ENCODE data around the gene EIF1AD. TPM values are rescaled to one million over a fixed set of nuclear protein-coding genes. Genes with fewer than 3 reads are reported as not detected.

Gene EIF1AD
- total and polyA plus RNA-seq, 2 of the 8 experiments (the other 6 are each of a cell fraction or from before 2014, with no cell fraction given), result 32.6 to 39.9 TPM

GRCh38 chr11:66016793-66017177 lies 14.8 kb upstream of the EIF1AD start:
- Histone ChIP-seq H3K27me3 (replicated peaks in 1 of 4; ENCODE audit: control insufficient read depth in 3 of 4, extremely low read depth in 1 of 4, insufficient read depth in 3 of 4, low read length in 3 of 4) (peaks cover 4 to 18% (median 16%) of the 10 kb centered on the region in 4 experiments), H2BK120ac (replicated peaks; ENCODE audit: low read depth, low read length) (no peak overlapping the region), H4K5ac (ENCODE audit: insufficient read length, low read depth, low read length) (no peak overlapping the region), H4K91ac (replicated peaks; ENCODE audit: insufficient read length, low read length) (no peak overlapping the region), H3K56ac (replicated peaks; ENCODE audit: insufficient read length, low read depth, low read length) (no peak overlapping the region), H3K14ac (ENCODE audit: insufficient read length) (no peak overlapping the region), H3K27ac (ENCODE audit: low read depth, low read length) (no peak overlapping the region), H2BK15ac (ENCODE audit: low read length) (no peak overlapping the region), H2AFZ (ENCODE audit: low read length) (no peak overlapping the region), H4K20me1 (replicated peaks in 1 of 2; ENCODE audit: control insufficient read depth in 1 of 2, insufficient read depth in 2 of 2, low read length in 2 of 2) (no peaks in the 10 kb centered on the region), H2AK5ac (ENCODE audit: low read depth, low read length) (no peak overlapping the region), H3K4me3 (ENCODE audit: extremely low read depth in 1 of 4, insufficient read depth in 2 of 4, low read depth in 3 of 4, low read length in 4 of 4) (no peak overlapping the region), H3K79me2 (ENCODE audit: control insufficient read depth in 1 of 2, insufficient read depth in 2 of 2, low read length in 2 of 2) (no peaks in the 10 kb centered on the region), H2BK20ac (ENCODE audit: low read length) (no peak overlapping the region), H4K8ac (ENCODE audit: extremely low read depth, insufficient read depth, low read length) (peak overlapping the region; percentile 51; the same call in 1 of the 2 replicates), H3K36me3 (ENCODE audit: control insufficient read depth in 2 of 4, insufficient read depth in 4 of 4, low read length in 3 of 4) (no peaks in the 10 kb centered on the region), H3K9me3 (ENCODE audit: insufficient read depth in 2 of 2, low read depth in 1 of 2, low read length in 1 of 2) (no peaks in the 10 kb centered on the region), H3K23me2 (ENCODE audit: low read depth, low read length) (no peaks in the 10 kb centered on the region; the same call in 1 of the 2 replicates), H3K18ac (ENCODE audit: extremely low read depth, low read length) (no peak overlapping the region), H3K4ac (replicated peaks; ENCODE audit: insufficient read length, low read depth, low read length) (peak overlapping the region; percentile 38), H3K9ac (replicated peaks in 1 of 4; ENCODE audit: extremely low read depth in 1 of 4, low read depth in 3 of 4, low read length in 3 of 4) (no peak overlapping the region), H3K79me1 (ENCODE audit: low read depth, low read length) (no peaks in the 10 kb centered on the region), H3K4me2 (ENCODE audit: insufficient read depth in 1 of 2, low read depth in 2 of 2, low read length in 2 of 2) (no peak overlapping the region), H3K23ac (ENCODE audit: insufficient read length) (no peak overlapping the region), H3K4me1 (replicated peaks in 1 of 4; ENCODE audit: control insufficient read depth in 3 of 4, insufficient read depth in 4 of 4, low read length in 3 of 4) (peaks cover 0 to 6% (median 2%) of the 10 kb centered on the region in 4 experiments; a peak in 3 of 7 replicates), H2BK5ac (ENCODE audit: low read depth, low read length) (no peak overlapping the region), H2BK12ac (ENCODE audit: low read depth, low read length) (no peak overlapping the region)
- DNase-seq (ENCODE audit: low read depth in 1 of 2, low spot score in 2 of 2) (no peak), FAIRE-seq (no peak)
- WGBS, 2 experiments (ENCODE audit: extremely low coverage in 1 of 2, insufficient coverage in 1 of 2, insufficient read length in 1 of 2, insufficient replicate concordance in 2 of 2, low coverage in 1 of 2, low lambda C conversion rate in 2 of 2, missing lambda C conversion rate in 1 of 2), result 92% methylated on average over 10 of the region's 10 CpGs; no CpG with 5 or more reads in 1 of the 2 experiments
- ChIA-PET POLR2A (ENCODE audit: partially characterized antibody) (interaction anchor here (0.7 kb wide), 1 partner anchor 85 kb away, joined by 3 read pairs; no protein-coding TSS in a partner anchor), CTCF (ENCODE audit: partially characterized antibody) (interaction anchor here (1.1 kb wide), 1 partner anchor 129 kb away, joined by 3 read pairs; the partner anchor contains the start of gene FIBP)
- TF ChIP-seq RXRA (IDR thresholded peaks at IDR 0.05; ENCODE audit: insufficient read depth, low read depth, low read length) (no peak), TAF1 (IDR thresholded peaks at IDR 0.05; ENCODE audit: low read depth, low read length) (no peak), NANOG (IDR thresholded peaks at IDR 0.05; ENCODE audit: insufficient read depth, low read depth, low read length, poor library complexity, severe bottlenecking) (no peak), NRF1 (IDR thresholded peaks at IDR 0.05; ENCODE audit: low read depth, low read length) (no peak), SIRT6 (IDR thresholded peaks at IDR 0.05; ENCODE audit: low read length) (no peak), TAF7 (optimal IDR thresholded peaks at IDR 0.05; ENCODE audit: borderline replicate concordance, low read depth, low read length) (no peak), PHF8 (conservative IDR thresholded peaks at IDR 0.05; ENCODE audit: low read depth, low read length) (no peak), KDM5A (IDR thresholded peaks at IDR 0.05; ENCODE audit: low read length) (no peak)

All from H1 (cell line).